CD4-positive, alpha-beta T cell treated with Interleukin-12 subunit alpha and Interleukin-12 subunit beta, for 1 hour (primary cell): Measurements from ENCODE around the gene TWNK.
"Not testable (repeated sequence)": the region's sequence is repeated elsewhere in the genome, so short reads cannot be mapped to it uniquely, and the experiment has no call there.

Source experiments
- DNase-seq: peaks from one replicate; pipeline ENCODE4 v3.0.0-alpha.2; 2020

TWNK gene

DNA sequence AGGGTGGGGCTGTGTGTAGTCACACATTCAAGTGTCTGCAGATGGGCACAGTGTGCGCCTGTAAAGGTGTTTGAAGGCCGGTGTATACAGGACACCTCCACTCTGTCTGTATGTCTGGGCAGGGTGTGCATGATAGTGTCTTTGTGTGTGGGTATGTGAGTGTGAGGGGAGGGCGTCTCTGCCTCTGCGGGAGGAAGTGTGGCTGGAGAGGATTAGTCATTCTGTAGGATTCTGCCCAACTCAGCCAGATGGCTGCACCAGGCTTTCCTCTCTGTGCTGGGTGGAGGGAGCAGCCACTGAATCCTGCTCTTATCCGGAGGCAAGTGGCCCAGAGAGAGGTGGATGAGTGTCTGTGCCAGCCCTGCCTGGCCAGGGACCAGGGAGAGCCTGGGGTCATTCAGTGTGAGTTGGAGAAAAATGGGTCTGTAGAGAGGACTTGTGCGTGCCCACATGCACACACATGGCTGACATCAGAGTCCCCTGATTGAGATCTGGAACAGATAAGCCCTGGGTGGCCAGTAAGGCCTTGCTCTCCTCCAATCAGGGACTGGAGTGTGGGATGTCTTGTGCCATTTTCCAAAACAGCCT, 45.4 kb downstream of the TWNK start:
- peak; percentile 54 for DNase-seq

DNA sequence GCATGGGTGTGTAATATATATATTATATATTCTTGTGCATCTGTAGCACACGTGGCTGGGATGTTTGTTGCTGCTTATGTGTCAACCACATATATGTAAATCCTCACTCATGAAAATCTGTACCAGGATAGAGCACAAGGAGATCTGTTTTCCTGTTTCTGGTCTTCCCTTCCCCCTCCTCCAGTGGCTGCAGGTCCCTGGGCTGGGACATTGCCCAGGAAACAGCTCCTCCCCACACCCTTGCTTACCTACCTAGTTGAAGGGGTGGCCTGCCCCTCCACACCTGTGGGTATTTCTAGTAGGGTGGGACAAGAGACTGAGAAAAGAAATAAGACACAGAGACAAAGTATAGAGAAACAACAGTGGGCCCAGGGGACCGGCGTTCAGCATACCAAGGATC, 45.9 kb downstream of the TWNK start:
- no peak for DNase-seq

DNA sequence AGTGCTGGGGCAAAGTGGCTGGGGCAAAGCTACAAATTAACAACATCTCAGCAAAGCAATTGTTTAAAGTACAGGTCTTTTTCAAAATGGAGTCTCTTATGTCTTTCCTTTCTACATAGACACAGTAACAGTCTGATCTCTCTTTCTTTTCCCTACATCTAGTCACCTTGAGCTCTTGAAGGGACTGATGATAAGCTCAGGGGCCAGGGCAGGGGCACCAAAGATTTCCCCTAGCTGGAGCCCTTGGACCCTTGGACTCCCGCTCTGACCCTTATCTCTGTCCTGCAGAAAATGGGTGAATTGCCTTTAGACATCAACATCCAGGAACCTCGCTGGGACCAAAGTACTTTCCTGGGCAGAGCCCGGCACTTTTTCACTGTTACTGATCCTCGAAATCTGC, 47.1 kb downstream of the TWNK start:
- not testable (repeated sequence) for DNase-seq

GRCh38 chr10:101035314-101035713, 48.0 kb downstream of the TWNK start:
- DNase-seq: no peak

- no peak for DNase-seq
Observed at GRCh38 chr10:101035916-101036702, 48.8 kb downstream of the TWNK start.

GRCh38 chr10:101036726-101037125, 49.4 kb downstream of the TWNK start:
- DNase-seq: no peak

DNA sequence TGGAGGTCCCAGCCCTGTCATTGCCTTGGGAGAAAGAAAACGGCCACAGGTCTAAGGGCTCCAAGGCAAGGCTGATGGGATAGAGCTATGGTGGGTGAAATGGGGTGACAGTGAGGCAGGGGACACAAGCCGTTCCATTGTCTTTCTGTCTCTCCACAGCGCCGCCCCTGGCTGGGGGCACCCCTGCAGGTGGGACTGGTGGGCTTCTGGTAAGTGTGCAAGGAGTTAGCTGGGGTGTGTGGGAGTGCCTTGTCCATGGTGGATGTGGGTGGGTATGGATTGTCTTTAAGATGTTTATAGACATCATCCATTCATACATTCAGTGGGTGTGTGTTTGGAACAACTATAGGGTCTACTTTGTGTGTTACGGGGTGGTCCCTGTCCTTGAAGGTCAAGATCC, 51.1 kb downstream of the TWNK start:
- DNase-seq: no peak

DNA sequence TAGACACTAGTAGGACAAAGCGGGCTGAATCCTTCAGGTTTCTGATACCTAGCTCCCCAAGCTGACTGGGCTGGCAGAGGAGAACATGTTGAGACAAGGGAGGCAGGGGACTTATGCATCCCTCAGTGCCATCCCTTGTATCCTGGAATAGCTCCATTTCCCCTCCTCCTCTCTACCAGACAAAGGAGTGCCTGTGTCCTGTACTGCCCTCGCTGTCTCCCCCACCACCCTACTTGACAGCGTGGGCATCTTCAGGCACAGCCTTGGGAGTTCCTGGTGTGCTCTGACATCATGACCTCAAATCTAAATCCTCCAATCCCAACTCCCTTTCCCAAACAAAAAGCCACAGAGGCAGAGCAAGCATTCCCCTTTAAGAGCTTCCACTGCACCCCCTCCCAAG, 52.7 kb downstream of the TWNK start:
- DNase-seq: no peak

GRCh38 chr10:101040851-101041250, 53.5 kb downstream of the TWNK start:
- DNase-seq: no peak

GRCh38 chr10:101041252-101041761, 54.0 kb downstream of the TWNK start:
- peak; percentile 84 for DNase-seq

DNA sequence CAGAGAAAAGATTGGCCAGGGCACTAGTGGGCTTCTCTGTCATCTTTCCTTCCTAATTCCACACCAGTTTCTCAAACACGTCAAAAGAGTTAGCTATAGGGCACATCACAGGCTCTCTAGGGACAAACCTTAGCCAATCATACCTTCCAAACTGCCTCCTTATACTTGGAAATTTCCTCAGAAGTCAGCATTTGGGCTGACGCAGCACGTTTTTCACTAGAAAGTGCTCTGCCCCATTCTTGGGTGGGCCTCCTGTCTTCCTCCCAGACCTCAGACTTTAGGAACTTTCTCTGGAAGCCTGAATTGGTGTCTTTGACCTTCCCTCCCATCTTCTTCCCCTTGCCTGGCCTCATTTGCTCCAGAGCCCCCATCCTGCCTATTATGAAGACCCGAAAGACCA, 54.8 kb downstream of the TWNK start:
- DNase-seq: no peak

DNA sequence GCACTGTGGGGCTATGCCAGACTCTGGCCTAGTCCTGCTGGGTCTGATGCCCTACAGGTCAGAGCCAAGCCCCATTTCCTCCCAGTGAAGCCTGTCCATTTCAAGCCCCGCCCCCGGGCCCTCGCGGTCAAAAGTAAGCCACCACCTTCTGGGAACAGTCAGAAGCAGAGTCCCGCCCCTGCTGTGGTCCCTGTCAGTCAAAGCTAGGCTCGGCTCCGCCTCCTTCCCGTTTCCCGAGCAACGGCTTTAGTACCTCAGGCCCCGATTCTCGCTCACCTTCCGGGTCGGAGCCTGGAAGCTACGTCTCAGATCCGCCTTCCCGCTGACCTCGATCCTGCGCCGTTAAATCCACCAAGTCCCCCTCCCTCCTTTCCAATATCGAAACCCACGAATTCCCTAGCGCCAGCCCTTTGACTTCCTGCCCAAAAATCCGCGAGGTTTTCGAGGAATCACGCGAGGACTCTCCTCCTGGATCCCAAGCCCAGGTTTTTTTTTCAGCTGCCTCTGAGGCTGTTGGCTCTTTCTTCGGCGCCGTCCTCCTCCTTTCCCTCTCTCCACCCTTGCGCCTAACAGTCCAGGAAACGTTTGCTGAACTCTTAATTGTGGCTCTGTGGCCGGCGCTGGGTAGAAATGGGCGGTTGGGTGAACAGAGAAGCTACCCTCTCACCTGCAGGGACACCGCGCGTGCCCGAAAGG, 55.5 kb downstream of the TWNK start:
- DNase-seq: peak; percentile 88

DNA sequence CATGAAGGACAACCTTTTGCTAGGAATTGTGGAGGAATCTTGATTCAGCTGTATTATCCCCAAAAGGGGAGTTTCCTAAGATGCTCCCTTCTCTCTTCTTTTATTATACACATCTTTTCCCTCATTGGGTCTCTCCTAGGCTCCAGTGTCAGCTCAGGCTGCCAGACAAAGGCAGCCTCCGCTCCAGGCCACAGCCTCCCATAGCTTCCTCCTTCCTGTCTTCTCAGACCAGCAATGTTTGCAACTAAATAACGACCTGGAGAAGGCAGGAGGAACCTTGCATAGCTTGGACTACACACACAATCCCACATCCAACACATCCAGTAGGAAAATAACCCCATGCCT, 56.0 kb downstream of the TWNK start:
- no peak for DNase-seq
